HepG2 (cell line): ENCODE results near the gene FBXL13. TPM values are rescaled to one million over a fixed set of nuclear protein-coding genes. Genes with fewer than 3 reads are reported as not detected.
"Not testable (repeated sequence)": the region's sequence is repeated elsewhere in the genome, so short reads cannot be mapped to it uniquely, and the experiment has no call there.

Experiments
- AHDC1 ChIP-seq: sonication (generic); formaldehyde crosslinking; IDR thresholded peaks from 2 replicates; pipeline ENCODE4 v1.5.1; 2020; ENCODE audit warnings: mild to moderate bottlenecking, missing genetic modification reagents, borderline replicate concordance
- DRAP1 ChIP-seq: IDR thresholded peaks from 2 replicates; pipeline ENCODE4 v1.6.1; 2016; ENCODE audit warnings: missing genetic modification reagents, missing compliant biosample characterization
- FOXP1 ChIP-seq, 2 experiments: fragments of 450-650 bp in 1 of 2; IDR thresholded peaks; 2 replicates each; pipeline ENCODE4 v1.6.1; 2017 to 2018; ENCODE audit warnings: antibody characterized with exemption in 1 of 2
- HIC2 ChIP-seq: sonication (generic); formaldehyde crosslinking; IDR thresholded peaks from 2 replicates; pipeline ENCODE4 v1.9.0; 2022; ENCODE audit warnings: low read depth, missing genetic modification reagents
- HNF1B ChIP-seq: sonication (generic); formaldehyde crosslinking; IDR thresholded peaks from 2 replicates; pipeline ENCODE4 v1.5.1; 2020; ENCODE audit warnings: mild to moderate bottlenecking, moderate library complexity, missing genetic modification reagents
- KDM6A ChIP-seq: IDR thresholded peaks from 2 replicates; pipeline ENCODE4 v1.6.1; 2016; ENCODE audit warnings: low read depth
- MEF2D ChIP-seq: sonication (generic); formaldehyde crosslinking; IDR thresholded peaks from 2 replicates; pipeline ENCODE4 v1.5.1; 2020; ENCODE audit warnings: mild to moderate bottlenecking, missing genetic modification reagents
- PAXIP1 ChIP-seq: sonication (generic); formaldehyde crosslinking; conservative IDR thresholded peaks from 2 replicates; pipeline ENCODE4 v1.4.0; 2020; ENCODE audit warnings: mild to moderate bottlenecking, missing genetic modification reagents, moderate library complexity
- SAP130 ChIP-seq: IDR thresholded peaks from 2 replicates; pipeline ENCODE4 v1.6.1; 2016; ENCODE audit warnings: low read depth
- SOX6 ChIP-seq, 2 experiments: fragments of 450-650 bp in 1 of 2; sonication (generic) in 1 of 2; formaldehyde crosslinking in 1 of 2; IDR thresholded peaks; 2 replicates each; pipeline versions ENCODE4 v1.4.0 to v1.6.1; 2017 to 2020; ENCODE audit warnings: antibody characterized with exemption in 1 of 2, mild to moderate bottlenecking in 1 of 2, missing genetic modification reagents in 1 of 2
- THAP11 ChIP-seq: IDR thresholded peaks from 2 replicates; pipeline ENCODE4 v1.6.1; 2016; ENCODE audit warnings: missing biosample characterization, missing genetic modification reagents
- ZBTB38 ChIP-seq: sonication (generic); formaldehyde crosslinking; IDR thresholded peaks from 2 replicates; pipeline ENCODE4 v1.5.1; 2020; ENCODE audit warnings: mild to moderate bottlenecking, missing genetic modification reagents
- ZNF614 ChIP-seq: IDR thresholded peaks from 2 replicates; pipeline ENCODE4 v1.6.1; 2018; ENCODE audit warnings: missing biosample characterization, missing genetic modification reagents, inconsistent platforms, borderline replicate concordance
- polyA plus RNA-seq, 8 experiments: library from polyadenylated mRNA; depleted of rRNA in 3 of 8; stranded (reverse) in 7 of 8; unstranded in 1 of 8; fragments of >200 nt; fragmentation: Illumina TruSeq in 4 of 8; extraction: Trizol in 4 of 8; gene quantifications; 2 replicates each; pipeline versions ENCODE4 v1.2.1 to v1.2.3, GENCODE V29; 2011 to 2016; ENCODE audit warnings: low read depth in 4 of 8, missing spikeins in 1 of 8, mixed read lengths in 1 of 8; ENCODE audit not compliant: insufficient read depth in 1 of 8
- total RNA-seq, 5 experiments: library from RNA; depleted of rRNA; stranded (reverse); fragments of >200 nt; fragmentation: Illumina TruSeq; extraction: Trizol; gene quantifications; 2 replicates each; pipeline ENCODE4 v1.2.3, GENCODE V29; 2016; ENCODE audit warnings: low read depth in 1 of 5

Gene FBXL13
- total and polyA plus RNA-seq, 2 of the 13 experiments (the other 11 are each of a cell fraction or from before 2014, with no cell fraction given): 0.24 to 0.77 TPM

GRCh38 chr7:102838572-102839101, 236.0 kb downstream of the FBXL13 start (continued):
- peak; percentile 67 for TF ChIP-seq DRAP1 (CRISPR knock-in tag)
- TF ChIP-seq AHDC1 (CRISPR knock-in tag): peak; percentile 92
- TF ChIP-seq THAP11: 0 out of 2 replicates have a peak, but pooled peaks have one; percentile 19
- peak; percentile 49; the same call in 1 of the 2 replicates for TF ChIP-seq HIC2
- peak; percentile 67 for TF ChIP-seq SAP130 (CRISPR knock-in tag)
- TF ChIP-seq FOXP1, SOX6 (IDR thresholded peaks at IDR 0.05): not testable (repeated sequence)
- peak; percentile 91 for TF ChIP-seq FOXP1 (CRISPR knock-in tag; IDR thresholded peaks at IDR 0.05)
- 0 out of 2 replicates have a peak, but pooled peaks have one; percentile 57 for TF ChIP-seq KDM6A (CRISPR knock-in tag)
- peak; percentile 78; the same call in 1 of the 2 replicates for TF ChIP-seq ZNF614 (CRISPR knock-in tag)
- TF ChIP-seq ZBTB38 (CRISPR knock-in tag): peak; percentile 91
- TF ChIP-seq HNF1B (CRISPR knock-in tag): peak; percentile 94
- TF ChIP-seq SOX6 (CRISPR knock-in tag; IDR thresholded peaks at IDR 0.05): peak; percentile 76
- TF ChIP-seq PAXIP1: peak; percentile 96
- TF ChIP-seq MEF2D (CRISPR knock-in tag): peak; percentile 85
